ENCODE measurements around the gene IREB2.

The IREB2 gene

DNA sequence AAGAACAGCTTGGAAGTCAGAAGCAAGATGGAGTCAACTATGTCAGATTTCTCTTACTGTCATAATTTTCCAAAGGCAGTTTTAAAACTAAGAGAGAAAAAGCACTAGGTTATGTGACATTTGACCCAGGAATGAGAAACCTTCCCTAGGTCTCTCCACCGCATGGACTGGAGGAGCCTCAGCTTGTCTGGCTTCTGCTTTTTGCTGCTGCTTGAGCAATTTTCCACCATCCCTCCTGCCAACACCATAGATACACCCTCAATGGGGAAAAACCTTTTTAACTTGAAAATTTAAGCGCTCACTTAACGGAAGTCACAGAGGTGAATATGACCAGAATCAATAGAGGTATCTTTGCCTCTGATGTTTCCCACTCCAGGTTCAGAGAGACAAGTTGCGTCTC is 17.8 kb upstream of the IREB2 start:
- Histone ChIP-seq H3K27me3 (ENCODE audit: control insufficient read depth, insufficient read depth, low read length, poor library complexity, severe bottlenecking) (no peaks in the 10 kb centered on the region), H3K27ac (ENCODE audit: insufficient read depth, low read depth, low read length, poor library complexity, severe bottlenecking) (no peak overlapping the region), H3K4me3 (ENCODE audit: insufficient read depth, low read depth, low read length) (no peak overlapping the region), H3K9me3 (ENCODE audit: control insufficient read depth, low read length) (no peaks in the 10 kb centered on the region), H3K36me3 (ENCODE audit: control insufficient read depth, insufficient read depth, low read length) (no peaks in the 10 kb centered on the region), H3K4me1 (ENCODE audit: control insufficient read depth, insufficient read depth, low read length) (no peaks in the 10 kb centered on the region)
- WGBS, 2 experiments = 94% methylated on average over 4 of the region's 4 CpGs

DNA sequence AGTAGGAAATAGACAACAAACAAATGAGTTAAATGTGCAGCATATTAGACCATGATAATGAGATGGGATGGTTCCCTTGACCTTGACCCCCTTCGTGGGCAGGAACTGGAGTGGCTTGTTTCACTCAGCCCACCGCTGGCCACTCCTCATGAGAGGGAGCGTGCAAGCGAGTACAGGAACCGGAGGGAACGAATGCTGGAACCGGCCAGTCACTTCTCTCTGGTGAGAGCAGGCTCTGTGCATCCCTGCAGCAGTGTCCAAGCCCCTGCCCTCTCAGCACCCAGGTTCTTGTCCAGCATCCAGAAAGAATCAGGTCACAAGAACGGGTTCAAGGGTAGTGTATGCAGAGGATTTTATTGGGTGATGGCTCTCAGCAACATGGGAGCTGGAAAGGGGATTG is 17.2 kb upstream of the IREB2 start:
- Histone ChIP-seq H3K4me3 (ENCODE audit: insufficient read depth, low read depth, low read length) (no peak overlapping the region), H3K4me1 (ENCODE audit: control insufficient read depth, insufficient read depth, low read length) (no peaks in the 10 kb centered on the region), H3K27me3 (ENCODE audit: control insufficient read depth, insufficient read depth, low read length, poor library complexity, severe bottlenecking) (no peaks in the 10 kb centered on the region), H3K36me3 (ENCODE audit: control insufficient read depth, insufficient read depth, low read length) (no peaks in the 10 kb centered on the region), H3K9me3 (ENCODE audit: control insufficient read depth, low read length) (no peaks in the 10 kb centered on the region), H3K27ac (ENCODE audit: insufficient read depth, low read depth, low read length, poor library complexity, severe bottlenecking) (no peak overlapping the region)
- 90% methylated on average over 8 of the region's 8 CpGs for WGBS, 2 experiments

DNA sequence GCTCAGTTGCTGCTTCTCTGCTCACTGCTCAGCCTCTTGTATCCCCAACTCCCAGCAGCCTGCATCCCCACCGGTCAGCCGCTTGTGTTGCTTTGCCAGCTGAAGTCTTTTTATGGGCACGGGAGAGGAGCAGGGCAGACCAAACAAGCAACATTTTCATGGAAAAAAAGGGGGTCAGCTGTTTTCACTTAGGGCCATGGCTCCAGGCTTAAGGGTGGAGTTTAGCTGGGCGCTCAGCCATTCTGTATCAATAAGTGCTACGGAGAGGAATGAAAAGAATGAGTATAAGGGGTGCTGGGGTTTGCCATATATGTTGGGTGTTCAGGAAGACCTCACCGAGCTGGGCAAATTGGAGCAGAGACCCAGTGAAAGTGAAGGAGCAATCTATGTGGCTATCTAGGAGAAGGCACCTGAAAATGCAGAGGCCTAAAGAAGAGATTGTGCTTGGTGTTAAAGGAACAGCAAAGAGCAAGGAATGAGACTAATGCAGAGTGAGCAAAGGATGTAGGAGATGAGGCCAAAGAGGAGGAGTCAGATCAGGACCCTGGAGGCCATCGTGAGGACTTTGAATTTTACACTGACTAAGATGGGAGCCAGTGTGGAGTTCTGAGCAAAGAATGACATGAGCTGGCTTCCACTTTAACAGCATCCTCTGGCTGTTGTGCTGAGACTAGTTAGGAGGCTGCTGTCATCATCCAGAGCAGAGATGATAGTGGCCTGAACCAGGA is 16.6 kb upstream of the IREB2 start:
- H3K4me3 ChIP-seq (ENCODE audit: insufficient read depth, low read depth, low read length) = no peak overlapping the region
- H3K9me3 ChIP-seq (ENCODE audit: control insufficient read depth, low read length) = no peaks in the 10 kb centered on the region
- no peaks in the 10 kb centered on the region for H3K4me1 ChIP-seq (ENCODE audit: control insufficient read depth, insufficient read depth, low read length)
- H3K27me3 ChIP-seq (ENCODE audit: control insufficient read depth, insufficient read depth, low read length, poor library complexity, severe bottlenecking) = no peaks in the 10 kb centered on the region
- WGBS, 2 experiments = 86 to 92% methylated on average over 7 of the region's 7 CpGs
- no peak overlapping the region for H3K27ac ChIP-seq (ENCODE audit: insufficient read depth, low read depth, low read length, poor library complexity, severe bottlenecking)
- no peaks in the 10 kb centered on the region for H3K36me3 ChIP-seq (ENCODE audit: control insufficient read depth, insufficient read depth, low read length)

DNA sequence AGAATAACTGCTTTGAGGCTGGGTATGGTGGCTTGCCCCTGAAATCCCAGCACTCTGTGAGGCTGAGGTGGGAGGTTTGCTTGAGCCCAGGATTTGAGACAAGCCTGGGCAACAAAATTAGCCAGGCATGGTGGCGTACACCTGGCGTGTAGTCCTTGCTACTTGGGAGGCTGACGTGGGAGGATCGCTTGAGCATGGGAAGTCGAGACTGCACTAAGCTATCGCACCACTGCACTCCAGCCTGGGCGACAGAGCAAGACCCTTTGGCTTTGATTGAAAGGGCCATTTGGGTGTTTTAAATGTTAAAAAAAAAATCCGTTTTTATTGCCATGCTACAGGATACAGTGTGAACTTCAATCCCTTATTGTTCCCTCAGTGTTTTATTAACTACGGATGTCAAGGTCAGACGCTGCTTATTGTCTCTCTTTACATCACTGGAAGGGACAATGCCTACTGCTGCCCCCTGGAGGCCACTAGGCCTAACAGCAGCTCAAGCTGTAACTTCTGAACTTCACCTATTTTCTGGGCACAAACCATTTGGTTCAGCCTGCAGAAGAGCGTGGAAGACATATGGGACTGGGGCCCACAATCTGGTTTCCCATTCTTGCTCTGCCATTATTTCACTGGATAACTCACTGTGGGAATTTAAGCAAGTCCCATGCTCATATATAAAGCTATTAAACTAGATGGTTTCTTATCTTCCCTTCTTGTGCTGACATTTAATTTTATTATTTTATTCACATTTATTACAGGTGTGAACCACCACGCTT is 15.3 kb upstream of the IREB2 start:
- H3K4me1 ChIP-seq (ENCODE audit: control insufficient read depth, insufficient read depth, low read length) = no peaks in the 10 kb centered on the region
- no peak overlapping the region for H3K4me3 ChIP-seq (ENCODE audit: insufficient read depth, low read depth, low read length)
- no peaks in the 10 kb centered on the region for H3K36me3 ChIP-seq (ENCODE audit: control insufficient read depth, insufficient read depth, low read length)
- H3K27ac ChIP-seq (ENCODE audit: insufficient read depth, low read depth, low read length, poor library complexity, severe bottlenecking) = no peak overlapping the region
- 71 to 72% methylated on average over 11 to 12 of the region's 12 CpGs for WGBS, 2 experiments
- H3K27me3 ChIP-seq (ENCODE audit: control insufficient read depth, insufficient read depth, low read length, poor library complexity, severe bottlenecking) = no peaks in the 10 kb centered on the region
- H3K9me3 ChIP-seq (ENCODE audit: control insufficient read depth, low read length) = no peaks in the 10 kb centered on the region

DNA sequence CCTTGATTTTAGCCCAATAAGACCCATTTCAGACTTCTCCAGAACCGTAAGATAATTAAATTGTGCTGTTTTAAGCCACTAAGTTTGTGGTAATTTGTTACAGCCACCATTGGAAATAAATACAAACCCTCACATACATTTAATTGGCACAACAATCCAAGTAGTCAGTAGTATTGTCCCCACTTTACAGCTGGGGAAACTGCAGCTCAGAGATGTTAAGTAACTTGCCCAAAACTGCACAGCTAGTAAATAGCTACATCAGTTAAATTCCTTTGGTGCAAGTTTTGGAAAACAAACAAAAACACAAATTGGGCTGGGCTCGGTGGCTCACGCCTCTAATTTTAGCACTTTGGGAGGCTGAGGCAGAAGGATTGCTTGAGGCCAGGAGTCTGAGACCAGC is 13.3 kb upstream of the IREB2 start:
- H3K27me3 ChIP-seq (ENCODE audit: control insufficient read depth, insufficient read depth, low read length, poor library complexity, severe bottlenecking) = no peaks in the 10 kb centered on the region
- no peaks in the 10 kb centered on the region for H3K36me3 ChIP-seq (ENCODE audit: control insufficient read depth, insufficient read depth, low read length)
- H3K4me1 ChIP-seq (ENCODE audit: control insufficient read depth, insufficient read depth, low read length) = no peaks in the 10 kb centered on the region
- H3K27ac ChIP-seq (ENCODE audit: insufficient read depth, low read depth, low read length, poor library complexity, severe bottlenecking) = no peak overlapping the region
- no peaks in the 10 kb centered on the region for H3K9me3 ChIP-seq (ENCODE audit: control insufficient read depth, low read length)
- WGBS, 2 experiments = 96% methylated on average over 2 to 3 of the region's 3 CpGs
- no peak overlapping the region for H3K4me3 ChIP-seq (ENCODE audit: insufficient read depth, low read depth, low read length)

DNA sequence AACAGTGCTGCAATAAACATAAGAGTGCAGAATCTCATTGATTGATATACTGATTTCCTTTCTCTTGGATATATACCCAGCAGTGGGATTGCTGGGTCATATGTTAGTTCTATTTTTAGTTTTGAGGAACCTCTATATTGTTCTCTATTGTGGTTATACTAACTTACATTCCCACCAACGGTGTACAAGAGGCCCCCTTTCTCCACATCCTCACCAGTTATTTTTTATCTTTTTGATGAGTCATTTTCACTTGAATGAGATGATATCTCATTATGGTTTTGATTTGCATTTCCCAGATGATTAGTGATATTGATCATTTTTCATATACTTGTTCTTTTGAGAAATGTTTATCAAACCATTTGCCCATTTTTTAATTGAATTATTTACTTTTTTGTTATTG is 12.4 kb upstream of the IREB2 start:
- H3K4me1 ChIP-seq (ENCODE audit: control insufficient read depth, insufficient read depth, low read length) = no peaks in the 10 kb centered on the region
- no peak overlapping the region for H3K27ac ChIP-seq (ENCODE audit: insufficient read depth, low read depth, low read length, poor library complexity, severe bottlenecking)
- no peaks in the 10 kb centered on the region for H3K9me3 ChIP-seq (ENCODE audit: control insufficient read depth, low read length)
- WGBS, 2 experiments = no CpG with 5 or more reads among the region's 1 CpG
- H3K4me3 ChIP-seq (ENCODE audit: insufficient read depth, low read depth, low read length) = no peak overlapping the region
- no peaks in the 10 kb centered on the region for H3K36me3 ChIP-seq (ENCODE audit: control insufficient read depth, insufficient read depth, low read length)
- no peaks in the 10 kb centered on the region for H3K27me3 ChIP-seq (ENCODE audit: control insufficient read depth, insufficient read depth, low read length, poor library complexity, severe bottlenecking)

DNA sequence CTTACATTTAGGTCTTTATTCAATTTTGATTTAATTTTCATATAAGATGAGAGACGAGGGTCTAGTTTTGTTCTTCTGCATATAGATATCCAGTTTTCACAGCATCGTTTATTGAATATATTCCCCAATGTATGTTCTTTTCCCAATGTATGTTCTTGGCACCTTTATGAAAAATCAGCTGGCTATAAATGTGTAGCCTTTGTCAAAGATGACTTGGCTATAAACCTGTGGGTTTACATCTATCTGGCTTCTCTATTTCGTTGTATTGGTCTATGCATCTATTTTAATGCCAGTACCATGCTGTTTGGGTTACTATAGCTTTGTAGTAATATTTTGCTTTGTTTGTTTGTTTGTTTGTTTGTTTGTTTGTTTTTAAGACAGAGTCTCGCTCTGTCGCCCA is 11.7 kb upstream of the IREB2 start:
- Histone ChIP-seq H3K27me3 (ENCODE audit: control insufficient read depth, insufficient read depth, low read length, poor library complexity, severe bottlenecking) (no peaks in the 10 kb centered on the region), H3K4me1 (ENCODE audit: control insufficient read depth, insufficient read depth, low read length) (no peaks in the 10 kb centered on the region), H3K27ac (ENCODE audit: insufficient read depth, low read depth, low read length, poor library complexity, severe bottlenecking) (no peak overlapping the region), H3K4me3 (ENCODE audit: insufficient read depth, low read depth, low read length) (no peak overlapping the region), H3K36me3 (ENCODE audit: control insufficient read depth, insufficient read depth, low read length) (no peaks in the 10 kb centered on the region), H3K9me3 (ENCODE audit: control insufficient read depth, low read length) (no peaks in the 10 kb centered on the region)
- WGBS, 2 experiments = 91 to 98% methylated on average over 4 to 5 of the region's 5 CpGs

DNA sequence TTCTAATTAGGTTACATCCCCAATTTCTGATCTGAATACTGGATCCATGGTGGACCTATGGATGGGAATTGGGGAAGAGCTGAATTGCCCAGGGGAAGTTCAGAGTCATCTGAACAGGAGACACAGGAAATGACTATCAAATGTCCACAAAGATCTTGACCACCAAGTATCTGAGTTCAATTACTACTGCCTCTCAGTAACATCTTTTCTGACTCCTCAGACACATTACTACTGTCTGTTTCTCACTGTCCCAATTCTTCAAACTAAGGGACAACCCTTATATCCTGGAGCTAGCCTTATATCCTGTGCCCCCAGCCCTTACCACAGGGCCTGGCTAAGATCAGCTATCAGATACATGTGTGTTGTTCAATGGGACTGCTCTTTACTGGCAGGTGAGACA is 10.1 kb upstream of the IREB2 start:
- Histone ChIP-seq H3K9me3 (ENCODE audit: control insufficient read depth, low read length) (no peaks in the 10 kb centered on the region), H3K4me3 (ENCODE audit: insufficient read depth, low read depth, low read length) (no peak overlapping the region), H3K27me3 (ENCODE audit: control insufficient read depth, insufficient read depth, low read length, poor library complexity, severe bottlenecking) (no peaks in the 10 kb centered on the region), H3K27ac (ENCODE audit: insufficient read depth, low read depth, low read length, poor library complexity, severe bottlenecking) (no peak overlapping the region), H3K36me3 (ENCODE audit: control insufficient read depth, insufficient read depth, low read length) (no peaks in the 10 kb centered on the region), H3K4me1 (ENCODE audit: control insufficient read depth, insufficient read depth, low read length) (no peaks in the 10 kb centered on the region)

DNA sequence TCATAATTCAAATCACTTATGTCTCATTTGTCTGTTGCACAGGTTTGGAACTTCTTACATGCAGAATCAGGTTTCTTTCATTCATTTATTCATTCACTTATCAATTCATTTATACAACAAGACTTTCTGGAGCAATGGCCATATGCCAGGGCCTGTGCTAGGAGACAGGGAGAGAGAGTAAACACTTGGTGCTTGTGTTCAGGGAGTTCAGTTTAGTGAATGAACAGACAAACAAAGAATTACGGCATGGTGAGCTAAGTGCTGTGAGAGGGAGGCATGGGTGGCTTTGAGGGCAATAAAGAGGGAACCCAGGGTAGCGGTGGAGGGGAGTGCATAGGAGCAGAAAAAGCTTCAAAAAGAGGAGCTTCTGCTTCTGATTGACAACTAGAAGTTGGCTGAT is 8.5 kb upstream of the IREB2 start:
- H3K9me3 ChIP-seq (ENCODE audit: control insufficient read depth, low read length) = no peaks in the 10 kb centered on the region
- H3K36me3 ChIP-seq (ENCODE audit: control insufficient read depth, insufficient read depth, low read length) = no peaks in the 10 kb centered on the region
- WGBS, 2 experiments = 85 to 88% methylated on average over 2 of the region's 2 CpGs
- no peak overlapping the region for H3K27ac ChIP-seq (ENCODE audit: insufficient read depth, low read depth, low read length, poor library complexity, severe bottlenecking)
- no peaks in the 10 kb centered on the region for H3K27me3 ChIP-seq (ENCODE audit: control insufficient read depth, insufficient read depth, low read length, poor library complexity, severe bottlenecking)
- no peaks in the 10 kb centered on the region for H3K4me1 ChIP-seq (ENCODE audit: control insufficient read depth, insufficient read depth, low read length)
- H3K4me3 ChIP-seq (ENCODE audit: insufficient read depth, low read depth, low read length) = no peak overlapping the region

DNA sequence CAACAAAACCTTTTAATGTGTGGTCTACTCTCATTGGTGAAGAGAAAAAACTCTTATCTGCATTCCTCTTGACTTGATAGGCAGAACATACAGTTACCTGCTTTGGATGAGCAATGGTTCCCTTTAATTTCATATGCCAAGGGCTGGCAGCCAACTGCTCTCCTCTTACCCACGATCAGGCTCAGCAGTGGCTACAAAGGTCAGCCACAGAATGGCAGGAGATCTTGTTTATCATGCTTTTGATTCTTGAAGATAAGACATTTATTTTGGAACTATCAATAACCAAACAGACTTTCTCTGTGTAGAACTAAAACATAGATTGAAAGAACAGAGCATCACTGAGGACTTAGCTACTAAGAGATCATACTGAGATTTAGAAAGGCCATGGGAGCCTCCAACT is 6.1 kb upstream of the IREB2 start:
- H3K27ac ChIP-seq (ENCODE audit: insufficient read depth, low read depth, low read length, poor library complexity, severe bottlenecking) = no peak overlapping the region
- no peaks in the 10 kb centered on the region for H3K27me3 ChIP-seq (ENCODE audit: control insufficient read depth, insufficient read depth, low read length, poor library complexity, severe bottlenecking)
- no peaks in the 10 kb centered on the region for H3K36me3 ChIP-seq (ENCODE audit: control insufficient read depth, insufficient read depth, low read length)
- no peaks in the 10 kb centered on the region for H3K9me3 ChIP-seq (ENCODE audit: control insufficient read depth, low read length)
- no peak overlapping the region for H3K4me3 ChIP-seq (ENCODE audit: insufficient read depth, low read depth, low read length)
- WGBS, 2 experiments = 86 to 100% methylated on average over 1 of the region's 1 CpG
- no peaks in the 10 kb centered on the region for H3K4me1 ChIP-seq (ENCODE audit: control insufficient read depth, insufficient read depth, low read length)
